ENCODE results near the gene ABCC11.

DNA sequence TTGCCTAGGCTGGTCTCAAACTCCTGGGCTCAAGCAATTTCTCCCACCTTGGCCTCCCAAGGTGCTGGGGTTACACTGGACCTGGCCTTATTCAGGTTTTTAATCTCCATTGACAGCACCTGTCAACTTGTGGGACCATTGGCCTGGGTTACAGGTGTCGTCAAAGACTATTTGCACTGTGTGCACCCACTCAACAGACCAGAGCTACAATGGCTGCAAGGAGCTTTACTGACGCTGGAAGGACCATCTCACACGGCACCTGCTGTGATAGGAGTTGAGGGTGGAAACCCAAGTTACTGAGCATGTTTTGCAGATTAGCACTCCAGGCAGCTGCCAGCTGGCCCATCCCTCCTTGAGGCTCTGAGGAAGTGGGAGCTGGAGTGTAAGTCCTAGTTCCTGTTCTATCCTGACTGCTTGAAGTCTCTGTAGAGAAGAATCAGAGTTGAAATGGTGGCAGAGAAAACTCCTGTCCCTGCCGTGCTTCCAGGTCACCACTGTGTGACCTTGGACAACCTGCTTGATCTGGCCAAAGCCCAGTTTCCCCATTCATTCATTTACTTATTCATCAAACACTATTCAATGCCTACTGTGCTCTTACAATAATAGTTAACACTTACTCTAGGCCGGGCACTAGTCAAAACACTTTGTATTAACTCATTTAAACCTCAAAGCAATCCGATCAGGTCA, 45.7 kb downstream of the ABCC11 start:
- TF ChIP-seq, protein P1, sequence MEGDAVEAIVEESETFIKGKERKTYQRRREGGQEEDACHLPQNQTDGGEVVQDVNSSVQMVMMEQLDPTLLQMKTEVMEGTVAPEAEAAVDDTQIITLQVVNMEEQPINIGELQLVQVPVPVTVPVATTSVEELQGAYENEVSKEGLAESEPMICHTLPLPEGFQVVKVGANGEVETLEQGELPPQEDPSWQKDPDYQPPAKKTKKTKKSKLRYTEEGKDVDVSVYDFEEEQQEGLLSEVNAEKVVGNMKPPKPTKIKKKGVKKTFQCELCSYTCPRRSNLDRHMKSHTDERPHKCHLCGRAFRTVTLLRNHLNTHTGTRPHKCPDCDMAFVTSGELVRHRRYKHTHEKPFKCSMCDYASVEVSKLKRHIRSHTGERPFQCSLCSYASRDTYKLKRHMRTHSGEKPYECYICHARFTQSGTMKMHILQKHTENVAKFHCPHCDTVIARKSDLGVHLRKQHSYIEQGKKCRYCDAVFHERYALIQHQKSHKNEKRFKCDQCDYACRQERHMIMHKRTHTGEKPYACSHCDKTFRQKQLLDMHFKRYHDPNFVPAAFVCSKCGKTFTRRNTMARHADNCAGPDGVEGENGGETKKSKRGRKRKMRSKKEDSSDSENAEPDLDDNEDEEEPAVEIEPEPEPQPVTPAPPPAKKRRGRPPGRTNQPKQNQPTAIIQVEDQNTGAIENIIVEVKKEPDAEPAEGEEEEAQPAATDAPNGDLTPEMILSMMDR (IDR thresholded peaks at IDR 0.05 in 8 of 11, conservative IDR thresholded peaks at IDR 0.05 in 3 of 11), result no peak
- TF ChIP-seq POLR2AphosphoS5 (IDR thresholded peaks at IDR 0.05), result no peak
- TF ChIP-seq POLR2A (IDR thresholded peaks at IDR 0.05), result no peak

Data from spleen (tissue), 7 donors.